ENCODE measurements around the gene WWOX. TPM values are rescaled to one million over a fixed set of nuclear protein-coding genes. Genes with fewer than 3 reads are reported as not detected.
A peak's percentile ranks its signal among the peaks of the same experiment; 100 is the strongest.

Gene WWOX
- total RNA-seq, 3 donors from 2014 or later, result 11.7 to 18.0 (median 13.8) TPM

DNA sequence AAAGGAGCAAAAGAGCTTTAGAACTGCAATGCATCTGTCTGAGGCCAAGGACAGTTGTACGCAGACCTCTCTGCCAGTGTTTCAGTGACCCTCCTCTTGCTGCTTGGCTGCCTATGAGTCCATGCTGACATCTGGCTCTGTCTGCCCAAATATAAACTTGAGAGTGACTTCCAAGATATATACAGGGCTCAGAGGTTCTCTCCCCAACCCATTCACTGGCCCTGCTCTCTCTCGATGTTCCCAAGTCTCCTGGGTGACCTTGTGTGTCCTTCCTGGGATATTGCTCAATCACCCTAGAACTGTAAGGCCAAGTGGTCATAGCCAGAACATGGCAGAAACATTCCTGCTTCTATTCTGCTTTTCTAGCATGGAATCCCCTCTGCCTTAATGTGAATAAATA is 716.3 kb downstream of the WWOX start:
- ATAC-seq (no peak), DNase-seq (peak in 1 of 3 donors; percentile 4)
- no peak for TF ChIP-seq CTCF (IDR thresholded peaks at IDR 0.05)
- Histone ChIP-seq H3K9me3 (no peaks in the 10 kb centered on the region), H3K36me3 (ENCODE audit: low read depth) (no peaks in the 10 kb centered on the region), H3K4me1 (ENCODE audit: low read depth) (no peaks in the 10 kb centered on the region), H3K4me3 (no peak overlapping the region)
- intact Hi-C loops (cut with DNase I, micrococcal nuclease), result no loop called here

DNA sequence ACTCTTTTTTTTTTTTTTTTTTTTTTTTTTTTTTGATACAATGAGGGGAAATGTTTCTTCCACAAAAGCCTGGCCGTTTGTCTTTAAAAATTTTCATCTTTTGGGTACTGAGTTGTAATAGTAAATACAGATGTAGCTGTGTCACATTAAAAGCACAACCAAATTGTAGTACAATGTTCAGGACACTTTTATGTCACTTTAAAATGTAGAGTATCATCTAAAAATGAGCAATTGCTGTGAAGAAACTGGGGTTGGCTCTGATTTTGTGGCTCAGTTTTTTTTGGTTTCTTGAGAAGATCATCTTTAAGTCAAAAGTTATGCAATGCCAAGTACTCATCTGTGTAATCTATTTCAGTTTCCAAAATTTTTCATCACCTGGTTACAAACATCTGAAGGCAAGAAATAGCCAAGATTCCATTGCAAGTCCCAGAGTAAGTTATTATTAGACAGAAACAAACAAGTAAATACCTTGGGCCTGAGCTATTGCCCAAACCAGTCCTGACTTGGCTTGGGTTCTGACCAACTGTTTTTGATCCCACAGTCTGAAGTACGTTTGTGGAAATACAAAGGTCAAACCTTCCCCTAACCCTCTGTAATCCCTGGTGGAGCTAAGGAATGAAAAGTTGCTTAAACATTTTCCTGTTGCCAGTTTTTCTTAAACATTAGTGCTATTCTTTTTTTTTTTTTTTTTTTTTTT is 717.2 kb downstream of the WWOX start:
- no peak for TF ChIP-seq CTCF (IDR thresholded peaks at IDR 0.05)
- H3K4me3 ChIP-seq, result no peak overlapping the region
- ATAC-seq (no peak), DNase-seq (no peak)
- intact Hi-C loops (cut with DNase I, micrococcal nuclease), result no loop called here
- no peaks in the 10 kb centered on the region for H3K36me3 ChIP-seq (ENCODE audit: low read depth)
- no peaks in the 10 kb centered on the region for H3K9me3 ChIP-seq
- H3K4me1 ChIP-seq (ENCODE audit: low read depth), result no peaks in the 10 kb centered on the region

DNA sequence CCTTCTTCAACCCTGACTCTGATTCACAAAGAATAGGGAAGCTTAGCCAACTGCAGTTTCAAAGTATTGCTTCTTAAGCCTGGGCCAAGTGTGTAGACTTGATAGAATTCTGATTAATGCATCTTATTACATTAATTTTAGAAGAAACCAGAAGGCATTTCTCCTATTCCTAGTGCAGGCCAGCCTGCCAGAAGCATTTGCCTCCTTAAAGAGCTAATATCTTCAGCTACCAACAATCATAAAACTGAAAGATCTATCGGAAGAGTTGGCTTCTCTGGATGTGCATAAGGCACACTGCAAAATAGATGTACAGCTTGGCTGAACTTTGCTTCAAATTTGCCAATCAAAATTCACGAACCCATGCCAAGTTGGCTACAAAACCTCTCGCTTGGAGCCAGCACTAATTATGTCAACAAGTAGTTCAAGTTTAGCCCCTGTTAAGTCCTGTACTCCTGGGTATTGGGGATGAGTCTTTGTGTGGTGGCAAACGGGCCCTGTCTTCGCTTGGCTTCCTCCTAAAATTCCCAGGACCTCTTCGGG is 717.8 kb downstream of the WWOX start:
- Histone ChIP-seq H3K9me3 (no peaks in the 10 kb centered on the region), H3K4me3 (no peak overlapping the region), H3K36me3 (ENCODE audit: low read depth) (no peaks in the 10 kb centered on the region), H3K4me1 (ENCODE audit: low read depth) (no peaks in the 10 kb centered on the region)
- ATAC-seq (no peak), DNase-seq (no peak)
- TF ChIP-seq CTCF (IDR thresholded peaks at IDR 0.05), result no peak
- intact Hi-C loops (cut with DNase I, micrococcal nuclease), result no loop called here

GRCh38 chr16:78821335-78821734 is 721.9 kb downstream of the WWOX start:
- no peak overlapping the region for H3K4me3 ChIP-seq
- no peaks in the 10 kb centered on the region for H3K9me3 ChIP-seq
- DNase-seq (no peak), ATAC-seq (no peak)
- no peaks in the 10 kb centered on the region for H3K36me3 ChIP-seq (ENCODE audit: low read depth)
- intact Hi-C loops (cut with DNase I, micrococcal nuclease), result no loop called here
- TF ChIP-seq CTCF (IDR thresholded peaks at IDR 0.05), result no peak
- no peaks in the 10 kb centered on the region for H3K4me1 ChIP-seq (ENCODE audit: low read depth)

DNA sequence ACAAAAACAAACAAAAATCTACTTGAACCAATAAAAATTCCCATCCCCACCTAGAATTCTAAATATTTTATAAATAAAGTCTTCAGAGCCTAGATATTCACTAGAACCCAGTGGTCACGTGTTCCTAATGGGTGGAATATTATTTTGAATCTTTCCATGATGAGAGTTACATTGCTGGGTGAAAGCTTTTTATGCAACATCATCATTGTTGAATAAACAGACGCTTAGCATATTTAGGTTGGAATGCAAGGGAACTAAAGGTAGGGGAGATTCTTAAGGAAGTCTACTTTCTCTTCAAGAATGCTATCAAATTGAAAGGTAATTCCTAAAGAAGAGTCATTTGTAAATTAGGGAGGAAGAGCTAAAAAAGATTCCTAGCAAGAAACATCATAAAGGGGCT is 723.1 kb downstream of the WWOX start:
- no peaks in the 10 kb centered on the region for H3K36me3 ChIP-seq (ENCODE audit: low read depth)
- no peaks in the 10 kb centered on the region for H3K4me1 ChIP-seq (ENCODE audit: low read depth)
- intact Hi-C loops (cut with DNase I, micrococcal nuclease), result no loop called here
- ATAC-seq (no peak), DNase-seq (no peak)
- no peak overlapping the region for H3K4me3 ChIP-seq
- no peaks in the 10 kb centered on the region for H3K9me3 ChIP-seq
- no peak for TF ChIP-seq CTCF (IDR thresholded peaks at IDR 0.05)
